Aorta (tissue), 5 donors: Measurements from ENCODE around the gene ZNF580. TPM values are rescaled to one million over a fixed set of nuclear protein-coding genes. Genes with fewer than 3 reads are reported as not detected.

Experiments used
- ATAC-seq: fragments of 200-7000 bp; cut with Tn5 transposase; one replicate; pipeline ENCODE4 v1.9.1; 2022; ENCODE audit warnings: moderate library complexity; ENCODE audit not compliant: low FRiP score
- DNase-seq, 2 donors: peaks; one replicate each; pipeline ENCODE4 v3.0.0-alpha.2; 2020
- H3K27ac ChIP-seq, 2 donors: one replicate each; pipeline ENCODE4 v1.5.1; 2013; ENCODE audit warnings: low read length in 2 of 2, mild to moderate bottlenecking in 2 of 2, moderate library complexity in 2 of 2, control low read depth in 1 of 2, inconsistent platforms in 1 of 2, low read depth in 1 of 2
- H3K27me3 ChIP-seq, 2 donors: one replicate each; pipeline ENCODE4 v1.6.1; 2013; ENCODE audit warnings: control low read depth in 1 of 2, low read length in 1 of 2, mild to moderate bottlenecking in 1 of 2, moderate library complexity in 1 of 2; ENCODE audit not compliant: insufficient read depth in 2 of 2, control insufficient read depth in 1 of 2
- H3K36me3 ChIP-seq, 2 donors: one replicate each; pipeline ENCODE4 v1.6.1; 2013; ENCODE audit warnings: control low read depth in 1 of 2, low read length in 1 of 2, mild to moderate bottlenecking in 1 of 2; ENCODE audit not compliant: insufficient read depth in 2 of 2, control insufficient read depth in 1 of 2
- H3K4me1 ChIP-seq, 2 donors: one replicate each; pipeline ENCODE4 v1.6.1; 2013; ENCODE audit warnings: low read length in 2 of 2, control low read depth in 1 of 2, mild to moderate bottlenecking in 1 of 2, moderate library complexity in 1 of 2; ENCODE audit not compliant: insufficient read depth in 2 of 2, control insufficient read depth in 1 of 2
- H3K4me3 ChIP-seq, 2 donors: one replicate each; pipeline ENCODE4 v1.5.1; 2013; ENCODE audit warnings: low read length in 2 of 2, control low read depth in 1 of 2, mild to moderate bottlenecking in 1 of 2
- H3K9me3 ChIP-seq: one replicate; pipeline ENCODE4 v1.6.1; 2013; ENCODE audit warnings: mild to moderate bottlenecking, low read length; ENCODE audit not compliant: control insufficient read depth
- WGBS, 2 donors: extraction: QIAGEN DNeasy Blood & Tissue Kit; methylation state at CpG; one replicate each; pipeline ENCODE4 v1.1.7; 2013; 5-methylcytosine and 5-hydroxymethylcytosine counted together
- intact Hi-C, 2 donors: fragments of 100-400 bp; cut with DNase I; formaldehyde crosslinking; loops; one replicate each; pipeline versions ENCODE4 v1.14.2 to v1.15.0; 2022
- polyA plus RNA-seq, 2 donors: library from polyadenylated mRNA; stranded (reverse); fragments of 200-250 nt; gene quantifications; one replicate each; pipeline ENCODE4 v1.2.3, GENCODE V29; 2013
- total RNA-seq, 2 donors: library from RNA; stranded (reverse); fragmentation: NEBNext Ultra II Directional; extraction: Animal tissue kit (Norgen Biotek cat#: 25700); gene quantifications; one replicate each; pipeline ENCODE4 v1.2.1, GENCODE V29; 2021
- donor health status: healthy with polysubstance abuse.
- donor health status: Bipolar disorder and iron deficiency.
- donor health status: DM: no; HTN: no; CAD: no.
- donor health status: DM: no; HTN: no; CAD: no.
- donor health status: DM: yes; HTN: yes; CAD: no.

ZNF580 gene
- total and polyA plus RNA-seq, 4 donors: 13.3 to 79.6 (median 43.3) TPM

- H3K36me3 ChIP-seq: no peaks in the 10 kb centered on the region
- no peak for DNase-seq
- intact Hi-C loops: no loop called here
- 69 to 70% methylated on average over 22 of the region's 22 CpGs for WGBS, 2 donors
- H3K27me3 ChIP-seq: no peaks in the 10 kb centered on the region
- H3K27ac ChIP-seq: no peak overlapping the region
- no peak overlapping the region for H3K4me3 ChIP-seq
- no peaks in the 10 kb centered on the region for H3K9me3 ChIP-seq
- no peaks in the 10 kb centered on the region for H3K4me1 ChIP-seq
- ATAC-seq: no peak
Measured at GRCh38 chr19:55603581-55604292, 37.1 kb upstream of the ZNF580 start.

GRCh38 chr19:55605207-55605636, 35.6 kb upstream of the ZNF580 start:
- H3K4me3 ChIP-seq: peak overlapping the region; percentile 69 to 81
- H3K27me3 ChIP-seq: no peaks in the 10 kb centered on the region
- intact Hi-C loops: loop anchor here in 1 of 2 donors (5.0 kb wide), 1 partner anchor 88 kb away; no protein-coding TSS in a partner anchor
- peaks cover 0 to 1% of the 10 kb centered on the region in 2 donors for H3K36me3 ChIP-seq
- H3K4me1 ChIP-seq: no peaks in the 10 kb centered on the region
- H3K9me3 ChIP-seq: no peaks in the 10 kb centered on the region
- ATAC-seq: peak; percentile 91
- peak overlapping the region in 1 of 2 donors; percentile 77 for H3K27ac ChIP-seq
- WGBS, 2 donors: 1% methylated on average over 29 to 43 of the region's 43 CpGs
- peak; percentile 99 to 100 for DNase-seq

- Histone ChIP-seq H3K4me1 (no peaks in the 10 kb centered on the region), H3K4me3 (peak within 1 kb of the TSS; percentile 69 to 81), H3K27ac (peak within 1 kb of the TSS; percentile 67 to 77), H3K9me3 (no peaks in the 10 kb centered on the region), H3K27me3 (no peaks in the 10 kb centered on the region), H3K36me3 (peaks cover 0 to 1% of the 10 kb centered on the region in 2 donors)
- WGBS, 2 donors: 1% methylated on average over 33 to 44 of the region's 44 CpGs
- intact Hi-C loops: loop anchor here (1.0 to 5.0 kb wide), 2 partner anchors 89 to 90 kb away; no protein-coding TSS in a partner anchor
- DNase-seq: peak; percentile 76 to 90
- ATAC-seq: peak; percentile 58
Measured at GRCh38 chr19:55605637-55606470, 34.9 kb upstream of the ZNF580 start, which contains the start of gene ZNF865. Gene ZNF865, plus strand, starts transcription at chr19:55605647. Its CDS starts 7,972 bp downstream, at chr19:55613619.

- Histone ChIP-seq H3K9me3 (no peaks in the 10 kb centered on the region), H3K4me1 (no peaks in the 10 kb centered on the region), H3K27ac (peak overlapping the region in 1 of 2 donors; percentile 20), H3K4me3 (peak overlapping the region in 1 of 2 donors; percentile 69), H3K36me3 (peaks cover 0 to 1% of the 10 kb centered on the region in 2 donors), H3K27me3 (no peaks in the 10 kb centered on the region)
- 18 to 20% methylated on average over 12 of the region's 12 CpGs for WGBS, 2 donors
- DNase-seq (no peak), ATAC-seq (no peak)
- intact Hi-C loops: loop anchor here (1.0 to 5.0 kb wide), 2 partner anchors 89 to 90 kb away; no protein-coding TSS in a partner anchor
Measured at GRCh38 chr19:55606471-55606787, 34.4 kb upstream of the ZNF580 start.

- Histone ChIP-seq H3K36me3 (peaks cover 0 to 1% of the 10 kb centered on the region in 2 donors), H3K27me3 (no peaks in the 10 kb centered on the region), H3K4me1 (no peaks in the 10 kb centered on the region), H3K4me3 (no peak overlapping the region), H3K9me3 (no peaks in the 10 kb centered on the region), H3K27ac (no peak overlapping the region)
- DNase-seq (no peak), ATAC-seq (no peak)
- 76 to 77% methylated on average over 9 of the region's 9 CpGs for WGBS, 2 donors
- intact Hi-C loops: loop anchor here (1.0 to 5.0 kb wide), 2 partner anchors 90 to 91 kb away; no protein-coding TSS in a partner anchor
Measured at GRCh38 chr19:55606817-55607216, 34.0 kb upstream of the ZNF580 start.

- no peak for ATAC-seq
- no peak for DNase-seq
- H3K4me3 ChIP-seq: no peak overlapping the region
- H3K9me3 ChIP-seq: no peaks in the 10 kb centered on the region
- H3K4me1 ChIP-seq: no peaks in the 10 kb centered on the region
- H3K27ac ChIP-seq: no peak overlapping the region
- H3K27me3 ChIP-seq: no peaks in the 10 kb centered on the region
- intact Hi-C loops: loop anchor here in 1 of 2 donors (5.0 kb wide), 1 partner anchor 92 kb away; no protein-coding TSS in a partner anchor
- peaks cover 0 to 1% of the 10 kb centered on the region in 2 donors for H3K36me3 ChIP-seq
- 95% methylated on average over 5 of the region's 5 CpGs for WGBS, 2 donors
Measured at GRCh38 chr19:55609326-55609725, 31.5 kb upstream of the ZNF580 start.

- Histone ChIP-seq H3K36me3 (peaks cover 0 to 6% of the 10 kb centered on the region in 2 donors), H3K27ac (no peak overlapping the region), H3K9me3 (no peaks in the 10 kb centered on the region), H3K4me3 (no peak overlapping the region), H3K4me1 (no peaks in the 10 kb centered on the region), H3K27me3 (no peaks in the 10 kb centered on the region)
- 68 to 70% methylated on average over 15 of the region's 15 CpGs for WGBS, 2 donors
- DNase-seq (no peak), ATAC-seq (no peak)
- intact Hi-C loops: no loop called here
Measured at GRCh38 chr19:55611300-55611982, 29.4 kb upstream of the ZNF580 start.

- Histone ChIP-seq H3K4me1 (no peaks in the 10 kb centered on the region), H3K27ac (no peak overlapping the region), H3K4me3 (no peak overlapping the region), H3K36me3 (peaks cover 0 to 7% of the 10 kb centered on the region in 2 donors), H3K27me3 (no peaks in the 10 kb centered on the region), H3K9me3 (no peaks in the 10 kb centered on the region)
- 76 to 79% methylated on average over 3 of the region's 3 CpGs for WGBS, 2 donors
- ATAC-seq (no peak), DNase-seq (no peak)
- intact Hi-C loops: no loop called here
Measured at GRCh38 chr19:55611983-55612645, 28.7 kb upstream of the ZNF580 start.
